GM19372 (cell line): ENCODE measurements around the gene MGRN1.

Experiments
- ATAC-seq: cut with Tn5 transposase; IDR thresholded peaks from one replicate; pipeline ENCODE4 v1.9.1; 2021; ENCODE audit warnings: mild to moderate bottlenecking, low read depth, moderate library complexity; ENCODE audit not compliant: unreplicated experiment

The MGRN1 gene

GRCh38 chr16:4667203-4667963, 42.8 kb downstream of the MGRN1 start:
- ATAC-seq = no peak

- no peak for ATAC-seq
Observed at GRCh38 chr16:4668313-4668960, 43.8 kb downstream of the MGRN1 start.

DNA sequence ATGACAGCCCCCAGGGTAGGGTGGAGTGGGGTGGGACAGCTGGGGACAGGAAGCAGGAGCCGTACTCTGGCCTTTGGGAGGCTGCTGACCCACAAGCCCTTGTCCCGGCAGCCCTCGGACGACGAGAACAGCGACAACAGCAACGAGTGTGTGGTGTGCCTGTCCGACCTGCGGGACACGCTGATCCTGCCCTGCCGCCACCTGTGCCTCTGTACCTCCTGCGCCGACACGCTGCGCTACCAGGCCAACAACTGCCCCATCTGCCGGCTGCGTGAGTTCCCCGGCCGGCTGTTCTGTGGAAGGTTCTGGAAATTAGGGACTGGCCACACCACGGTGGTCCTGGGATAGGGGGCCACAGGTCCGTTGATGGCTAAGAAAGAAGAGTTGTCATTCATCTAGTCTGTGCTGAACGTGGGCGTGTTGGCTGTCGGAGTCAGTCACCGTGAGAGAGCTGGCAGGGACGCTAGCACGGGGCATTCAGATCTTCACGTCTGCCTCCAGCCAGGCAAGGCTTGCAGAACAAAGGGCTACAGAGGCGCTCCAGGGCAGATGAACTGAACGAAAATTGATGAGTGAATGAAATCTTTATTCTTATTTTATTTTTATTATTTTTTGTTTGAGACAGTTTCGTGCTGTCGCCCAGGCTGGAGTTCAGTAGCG, 48.9 kb downstream of the MGRN1 start:
- ATAC-seq = no peak

DNA sequence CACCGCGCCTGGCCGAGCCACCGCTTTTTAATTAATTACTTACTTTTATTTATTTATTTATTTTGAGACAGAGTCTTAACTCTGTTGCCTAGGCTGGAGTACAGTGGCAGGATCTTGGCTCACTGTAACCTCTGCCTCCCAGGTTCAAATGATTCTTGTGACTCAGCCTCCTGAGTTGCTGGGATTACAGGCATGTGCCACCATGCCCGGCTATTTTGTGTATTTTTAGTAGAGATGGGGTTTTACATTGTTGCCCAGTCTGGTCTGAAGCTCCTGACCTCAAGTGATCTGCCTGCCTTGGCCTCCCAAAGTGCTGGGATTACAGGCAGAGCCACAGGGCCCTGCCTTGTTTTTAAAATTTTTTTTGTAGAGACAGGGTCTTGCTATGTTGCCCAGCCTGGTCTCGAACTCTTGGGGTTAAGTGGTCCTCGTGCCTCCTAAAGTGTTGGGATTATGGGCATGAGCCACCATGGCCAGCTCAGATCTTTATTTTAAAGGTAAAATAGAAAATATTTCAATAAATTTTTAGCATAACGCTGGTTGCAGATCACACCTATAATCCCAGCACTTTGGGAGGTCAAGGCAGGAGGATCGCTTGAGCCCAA, 50.4 kb downstream of the MGRN1 start:
- ATAC-seq = no peak

GRCh38 chr16:4675864-4676786, 51.5 kb downstream of the MGRN1 start:
- ATAC-seq = no peak

DNA sequence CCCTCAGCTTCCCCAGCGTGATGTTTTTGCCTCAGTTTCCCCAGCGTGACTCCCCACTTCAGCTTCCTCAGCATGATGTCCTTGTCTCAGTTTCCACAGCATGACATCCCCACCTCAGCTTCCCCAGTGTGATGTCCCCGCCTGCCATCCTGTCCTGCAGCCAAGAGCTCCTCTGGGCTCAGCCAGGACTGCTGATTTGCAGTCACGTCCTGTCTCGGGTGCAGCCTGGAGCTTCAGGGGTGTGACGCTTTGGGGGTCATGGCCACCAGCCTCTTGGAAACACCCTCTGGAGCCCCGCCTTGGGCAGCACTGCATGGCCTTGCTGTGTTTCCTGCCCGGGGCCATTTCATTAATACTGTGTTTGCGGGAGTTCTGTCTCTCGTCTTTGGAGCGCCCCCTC, 52.2 kb downstream of the MGRN1 start:
- ATAC-seq = no peak

GRCh38 chr16:4677390-4677789, 52.8 kb downstream of the MGRN1 start:
- no peak for ATAC-seq

GRCh38 chr16:4677994-4678393, 53.4 kb downstream of the MGRN1 start:
- no peak for ATAC-seq

DNA sequence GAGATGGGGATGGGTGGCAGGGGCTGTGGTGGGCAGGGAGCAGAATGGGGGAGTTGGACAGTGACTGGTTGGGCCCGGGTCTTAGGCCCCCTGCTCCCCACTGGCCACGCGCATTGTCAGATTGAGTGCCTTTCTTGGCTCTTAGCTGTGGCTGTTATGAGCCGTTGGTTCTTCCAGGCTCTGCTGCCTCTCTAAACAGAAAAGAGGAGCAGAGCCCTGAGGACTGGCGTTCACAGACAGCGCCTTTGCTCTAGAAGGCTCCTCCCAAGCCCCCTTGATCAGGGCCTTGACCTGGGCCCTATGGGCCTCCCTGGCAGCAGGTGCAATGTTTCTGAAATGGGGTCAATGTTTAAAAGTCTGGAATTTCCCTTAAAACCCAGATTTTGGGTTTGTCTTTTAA, 54.0 kb downstream of the MGRN1 start:
- ATAC-seq = no peak

- no peak for ATAC-seq
Observed at GRCh38 chr16:4679156-4679849, 54.7 kb downstream of the MGRN1 start.

GRCh38 chr16:4679850-4680636, 55.4 kb downstream of the MGRN1 start:
- ATAC-seq = no peak

DNA sequence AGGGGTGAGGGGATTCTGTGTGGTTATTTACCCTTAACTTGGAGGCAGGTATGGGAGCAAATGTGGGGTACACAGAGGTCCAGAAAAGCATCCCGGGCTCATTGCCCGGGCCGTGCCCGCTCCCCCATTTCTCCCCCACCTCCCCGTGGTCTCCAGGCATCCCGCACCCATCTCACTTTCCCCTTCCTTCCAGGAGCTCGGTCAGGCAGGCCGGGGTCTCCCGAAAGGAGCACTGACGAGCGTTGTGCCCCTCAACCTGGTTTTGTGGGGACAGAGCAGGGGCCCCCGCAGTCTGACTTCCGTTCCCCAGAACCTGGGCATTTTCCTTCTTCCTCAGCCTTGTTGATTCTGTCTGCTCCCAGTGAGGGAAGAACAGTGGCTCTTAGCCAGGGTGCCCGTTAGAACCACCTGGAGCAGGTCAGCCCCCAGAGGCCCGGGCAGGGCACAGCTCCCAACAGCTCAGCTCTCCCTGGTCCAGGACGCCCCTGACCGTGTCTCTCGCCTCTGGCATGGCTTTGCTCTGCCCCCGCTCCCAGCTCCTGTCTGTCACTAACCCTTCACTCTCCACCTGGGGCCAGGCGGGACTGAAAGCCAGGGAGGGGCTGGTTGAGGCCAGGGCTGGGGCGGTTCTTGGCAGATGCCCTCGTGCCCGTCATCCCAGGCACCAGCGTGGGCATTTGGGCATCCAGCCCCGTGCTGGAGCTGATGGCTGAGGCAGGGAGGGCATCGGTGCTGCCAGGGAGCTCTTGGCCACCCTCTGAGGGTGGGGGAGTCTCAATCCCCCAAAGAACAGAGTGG, 56.2 kb downstream of the MGRN1 start:
- no peak for ATAC-seq

DNA sequence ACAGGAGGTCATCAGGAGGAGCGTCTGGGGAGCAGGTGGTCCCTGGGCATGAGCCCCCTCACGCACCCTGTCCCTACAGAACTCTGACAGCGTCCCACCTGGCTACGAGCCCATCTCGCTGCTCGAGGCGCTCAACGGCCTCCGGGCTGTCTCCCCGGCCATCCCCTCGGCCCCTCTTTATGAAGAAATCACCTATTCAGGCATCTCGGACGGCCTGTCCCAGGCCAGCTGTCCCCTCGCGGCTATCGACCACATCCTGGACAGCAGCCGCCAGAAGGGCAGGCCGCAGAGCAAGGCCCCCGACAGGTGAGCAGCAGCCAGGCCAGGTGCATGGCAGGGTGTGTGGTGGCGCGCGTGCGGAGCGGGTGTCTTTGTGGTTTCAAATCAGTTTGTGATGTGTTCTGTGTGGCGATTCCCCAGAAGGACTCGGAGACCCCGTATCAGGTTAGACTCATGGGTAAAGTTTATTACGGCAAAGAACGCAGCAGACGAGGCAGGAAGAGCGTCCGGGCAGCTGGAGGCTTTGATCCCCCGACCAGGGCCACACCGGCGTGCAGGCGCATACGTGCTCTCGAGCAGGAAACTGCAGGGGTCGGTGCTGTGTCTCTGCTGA, 57.0 kb downstream of the MGRN1 start:
- ATAC-seq = no peak

GRCh38 chr16:4682084-4682591, 57.5 kb downstream of the MGRN1 start:
- no peak for ATAC-seq

DNA sequence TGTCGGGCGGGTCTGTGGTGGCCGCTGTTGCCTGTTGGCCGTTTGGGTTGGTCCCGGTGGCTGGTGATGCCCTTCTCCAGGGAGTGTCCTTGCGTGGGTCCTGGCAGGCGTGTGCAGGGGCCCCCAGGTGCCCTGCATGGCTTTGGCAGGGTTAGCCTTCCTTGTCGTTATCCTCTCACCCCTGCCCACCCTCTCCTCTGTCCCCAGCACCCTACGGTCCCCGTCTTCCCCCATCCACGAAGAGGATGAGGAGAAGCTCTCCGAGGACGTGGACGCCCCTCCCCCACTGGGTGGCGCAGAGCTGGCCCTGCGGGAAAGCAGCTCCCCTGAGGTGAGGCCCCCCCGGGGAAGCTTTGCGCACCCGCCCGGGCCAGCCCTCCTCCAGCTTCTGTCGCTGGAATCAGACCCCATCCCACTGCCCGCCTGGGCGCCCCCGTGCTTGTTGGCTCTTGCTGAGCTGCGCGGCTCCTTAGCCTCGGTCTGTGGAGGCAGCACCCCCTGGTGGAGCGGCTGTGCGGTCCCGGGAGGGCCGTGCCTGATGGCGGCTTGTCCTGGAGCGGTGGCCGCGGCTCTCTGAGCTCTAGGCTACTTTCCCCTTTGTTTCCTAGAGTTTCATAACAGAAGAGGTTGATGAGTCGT, 58.1 kb downstream of the MGRN1 start:
- no peak for ATAC-seq

DNA sequence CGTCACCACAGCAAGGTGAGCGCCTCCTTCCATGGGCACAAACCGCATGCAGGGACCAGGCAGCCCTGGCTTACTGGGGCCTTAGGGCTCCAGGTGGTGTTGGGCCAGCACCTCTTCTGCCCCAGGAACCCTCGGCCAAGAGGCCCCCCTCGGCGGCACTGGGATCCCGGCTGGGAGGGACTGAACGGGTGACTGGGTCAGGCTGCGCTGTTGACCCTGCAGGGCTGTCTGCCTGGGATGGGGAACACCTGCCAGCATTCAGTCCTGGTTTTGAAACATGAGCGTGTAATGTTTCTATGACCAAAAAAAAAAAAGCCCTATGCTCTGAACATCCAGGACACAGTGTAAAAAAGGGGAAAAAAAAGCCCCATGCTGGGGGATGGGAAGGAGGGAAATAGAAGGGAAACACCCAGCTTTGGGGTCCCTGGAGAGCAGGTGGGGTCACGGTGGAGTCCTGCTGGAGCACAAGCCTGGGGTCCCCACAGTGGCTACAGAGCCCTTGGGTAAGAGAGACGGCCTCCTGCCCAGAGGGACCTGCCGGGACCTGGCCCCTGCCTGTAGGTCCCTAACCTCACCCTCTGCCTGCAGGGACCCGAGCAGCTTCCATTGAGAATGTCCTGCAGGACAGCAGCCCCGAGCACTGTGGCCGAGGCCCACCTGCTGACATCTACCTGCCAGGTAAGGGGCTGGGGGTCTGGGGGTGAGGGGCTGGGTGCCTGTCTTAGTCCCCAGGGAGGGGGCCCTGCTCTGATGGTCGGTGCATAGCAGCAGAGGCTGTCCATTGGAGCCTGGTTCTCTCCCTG, 58.8 kb downstream of the MGRN1 start:
- ATAC-seq = no peak
